HepG2 (cell line): Measurements from ENCODE around the gene LRSAM1. TPM values are rescaled to one million over a fixed set of nuclear protein-coding genes. Genes with fewer than 3 reads are reported as not detected.

Source experiments
- CENPT ChIP-seq: sonication (generic); formaldehyde crosslinking; IDR thresholded peaks from 2 replicates; pipeline ENCODE4 v1.8.0; 2022; ENCODE audit warnings: low read depth, mild to moderate bottlenecking, moderate library complexity, missing genetic modification reagents
- ETV6 ChIP-seq: sonication (generic); formaldehyde crosslinking; conservative IDR thresholded peaks from 2 replicates; pipeline ENCODE4 v1.4.0; 2020; ENCODE audit warnings: missing genetic modification reagents
- FOXP4 ChIP-seq: sonication (generic); formaldehyde crosslinking; IDR thresholded peaks from 2 replicates; pipeline ENCODE4 v1.4.0; 2020; ENCODE audit warnings: missing genetic modification reagents
- PREB ChIP-seq: sonication (generic); formaldehyde crosslinking; IDR thresholded peaks from 2 replicates; pipeline ENCODE4 v1.4.0; 2020; ENCODE audit warnings: missing genetic modification reagents
- SP140L ChIP-seq: sonication (generic); formaldehyde crosslinking; IDR thresholded peaks from 2 replicates; pipeline ENCODE4 v1.4.0; 2020; ENCODE audit warnings: missing genetic modification reagents, borderline replicate concordance
- YEATS4 ChIP-seq: sonication (generic); formaldehyde crosslinking; IDR thresholded peaks from 2 replicates; pipeline ENCODE4 v1.4.0; 2020; ENCODE audit warnings: missing genetic modification reagents, borderline replicate concordance
- ZBTB1 ChIP-seq: sonication (generic); formaldehyde crosslinking; IDR thresholded peaks from 2 replicates; pipeline ENCODE4 v1.4.0; 2020; ENCODE audit warnings: missing genetic modification reagents, borderline replicate concordance
- ZEB1 ChIP-seq: IDR thresholded peaks from 2 replicates; pipeline ENCODE4 v1.6.1; 2012; ENCODE audit warnings: mild to moderate bottlenecking, low read depth, inconsistent platforms; ENCODE audit not compliant: insufficient replicate concordance
- ZNF24 ChIP-seq: fragments of 450-650 bp; IDR thresholded peaks from 2 replicates; pipeline ENCODE4 v1.6.1; 2017; ENCODE audit warnings: antibody characterized with exemption, mild to moderate bottlenecking
- ZNF253 ChIP-seq: sonication (generic); formaldehyde crosslinking; IDR thresholded peaks from 2 replicates; pipeline ENCODE4 v1.8.0; 2022; ENCODE audit warnings: mild to moderate bottlenecking, missing genetic modification reagents, borderline replicate concordance
- ZNF282 ChIP-seq: fragments of 450-650 bp; IDR thresholded peaks from 2 replicates; pipeline ENCODE4 v1.6.1; 2018; ENCODE audit not compliant: partially characterized antibody
- ZNF326 ChIP-seq: sonication (generic); formaldehyde crosslinking; IDR thresholded peaks from 2 replicates; pipeline ENCODE4 v1.4.0; 2020; ENCODE audit warnings: missing genetic modification reagents, borderline replicate concordance
- ZNF672 ChIP-seq: sonication (generic); formaldehyde crosslinking; IDR thresholded peaks from 2 replicates; pipeline ENCODE4 v1.8.1; 2022; ENCODE audit warnings: missing genetic modification reagents
- ZNF790 ChIP-seq: sonication (generic); formaldehyde crosslinking; IDR thresholded peaks from 2 replicates; pipeline ENCODE4 v1.8.0; 2022; ENCODE audit warnings: missing genetic modification reagents, mild to moderate bottlenecking, borderline replicate concordance
- polyA plus RNA-seq, 8 experiments: library from polyadenylated mRNA; depleted of rRNA in 3 of 8; stranded (reverse) in 7 of 8; unstranded in 1 of 8; fragments of >200 nt; fragmentation: Illumina TruSeq in 4 of 8; extraction: Trizol in 4 of 8; gene quantifications; 2 replicates each; pipeline versions ENCODE4 v1.2.1 to v1.2.3, GENCODE V29; 2011 to 2016; ENCODE audit warnings: low read depth in 4 of 8, missing spikeins in 1 of 8, mixed read lengths in 1 of 8; ENCODE audit not compliant: insufficient read depth in 1 of 8
- total RNA-seq, 5 experiments: library from RNA; depleted of rRNA; stranded (reverse); fragments of >200 nt; fragmentation: Illumina TruSeq; extraction: Trizol; gene quantifications; 2 replicates each; pipeline ENCODE4 v1.2.3, GENCODE V29; 2016; ENCODE audit warnings: low read depth in 1 of 5
- TF ChIP-seq, protein P1 (sequence below), 2 experiments: fragments of 450-650 bp in 1 of 2; sonication (generic) in 1 of 2; formaldehyde crosslinking in 1 of 2; IDR thresholded peaks; 2 replicates each; pipeline versions ENCODE4 v1.6.1 to v1.8.0; 2016 to 2022; ENCODE audit warnings: antibody characterized with exemption in 1 of 2, mild to moderate bottlenecking in 1 of 2, missing genetic modification reagents in 1 of 2

The LRSAM1 gene
- total and polyA plus RNA-seq, 2 of the 13 experiments (the other 11 are each of a cell fraction or from before 2014, with no cell fraction given) = 8.7 to 10.2 TPM

DNA sequence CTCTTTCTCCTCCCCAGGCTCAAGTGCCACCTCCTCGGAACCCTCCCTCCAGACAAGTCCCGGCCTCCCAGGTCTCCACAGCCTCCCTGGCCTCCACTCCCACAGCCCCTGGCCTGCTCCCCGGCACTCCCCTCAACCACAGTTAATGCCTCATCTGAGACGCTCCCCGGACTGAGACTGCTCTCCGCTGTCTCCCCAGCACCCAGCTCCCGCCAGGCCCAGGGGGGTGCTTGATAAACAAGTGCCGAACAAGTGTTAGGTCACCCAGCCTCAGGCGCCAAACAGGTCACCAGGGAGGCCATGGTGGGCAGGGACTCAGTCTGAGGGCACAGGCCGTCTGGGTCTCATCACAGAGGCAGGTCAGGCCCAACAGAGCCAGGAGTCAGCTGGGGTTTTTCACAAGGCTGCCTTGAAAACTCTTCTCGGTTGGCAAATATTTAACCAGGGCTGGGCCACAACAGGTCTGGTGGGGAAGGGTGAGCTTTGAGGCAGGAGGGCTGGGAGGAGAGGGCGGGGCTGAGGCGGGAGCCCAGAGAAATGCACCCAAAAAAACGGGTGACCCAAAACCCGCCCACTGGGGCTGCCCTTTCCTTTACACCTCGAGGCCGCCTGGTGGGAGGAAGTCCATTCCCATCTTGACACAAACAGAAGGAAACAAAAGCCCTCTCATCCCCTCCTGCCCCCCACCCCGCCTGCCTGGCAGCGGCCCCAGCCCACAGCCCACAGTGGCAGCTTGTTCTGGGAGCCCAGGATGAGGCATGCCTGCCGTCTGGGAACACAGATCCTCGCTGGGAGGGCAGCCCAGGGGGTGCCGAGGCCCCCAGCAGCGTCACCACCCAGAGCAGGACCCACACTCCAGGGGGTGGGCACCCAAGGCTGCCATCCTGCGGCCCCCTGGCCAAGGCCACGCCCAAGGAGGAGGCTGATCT is 94.2 kb downstream of the LRSAM1 start (continued):
- TF ChIP-seq, protein P1, sequence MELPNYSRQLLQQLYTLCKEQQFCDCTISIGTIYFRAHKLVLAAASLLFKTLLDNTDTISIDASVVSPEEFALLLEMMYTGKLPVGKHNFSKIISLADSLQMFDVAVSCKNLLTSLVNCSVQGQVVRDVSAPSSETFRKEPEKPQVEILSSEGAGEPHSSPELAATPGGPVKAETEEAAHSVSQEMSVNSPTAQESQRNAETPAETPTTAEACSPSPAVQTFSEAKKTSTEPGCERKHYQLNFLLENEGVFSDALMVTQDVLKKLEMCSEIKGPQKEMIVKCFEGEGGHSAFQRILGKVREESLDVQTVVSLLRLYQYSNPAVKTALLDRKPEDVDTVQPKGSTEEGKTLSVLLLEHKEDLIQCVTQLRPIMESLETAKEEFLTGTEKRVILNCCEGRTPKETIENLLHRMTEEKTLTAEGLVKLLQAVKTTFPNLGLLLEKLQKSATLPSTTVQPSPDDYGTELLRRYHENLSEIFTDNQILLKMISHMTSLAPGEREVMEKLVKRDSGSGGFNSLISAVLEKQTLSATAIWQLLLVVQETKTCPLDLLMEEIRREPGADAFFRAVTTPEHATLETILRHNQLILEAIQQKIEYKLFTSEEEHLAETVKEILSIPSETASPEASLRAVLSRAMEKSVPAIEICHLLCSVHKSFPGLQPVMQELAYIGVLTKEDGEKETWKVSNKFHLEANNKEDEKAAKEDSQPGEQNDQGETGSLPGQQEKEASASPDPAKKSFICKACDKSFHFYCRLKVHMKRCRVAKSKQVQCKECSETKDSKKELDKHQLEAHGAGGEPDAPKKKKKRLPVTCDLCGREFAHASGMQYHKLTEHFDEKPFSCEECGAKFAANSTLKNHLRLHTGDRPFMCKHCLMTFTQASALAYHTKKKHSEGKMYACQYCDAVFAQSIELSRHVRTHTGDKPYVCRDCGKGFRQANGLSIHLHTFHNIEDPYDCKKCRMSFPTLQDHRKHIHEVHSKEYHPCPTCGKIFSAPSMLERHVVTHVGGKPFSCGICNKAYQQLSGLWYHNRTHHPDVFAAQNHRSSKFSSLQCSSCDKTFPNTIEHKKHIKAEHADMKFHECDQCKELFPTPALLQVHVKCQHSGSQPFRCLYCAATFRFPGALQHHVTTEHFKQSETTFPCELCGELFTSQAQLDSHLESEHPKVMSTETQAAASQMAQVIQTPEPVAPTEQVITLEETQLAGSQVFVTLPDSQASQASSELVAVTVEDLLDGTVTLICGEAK (IDR thresholded peaks at IDR 0.05) = no peak
- TF ChIP-seq, protein P1 (CRISPR knock-in tag; IDR thresholded peaks at IDR 0.05) = peak; percentile 42; the same call in 1 of the 2 replicates
- TF ChIP-seq ZNF282 = no peak
- no peak for TF ChIP-seq ZBTB1 (CRISPR knock-in tag)
- no peak for TF ChIP-seq CENPT (CRISPR knock-in tag)
- TF ChIP-seq ZNF790 (CRISPR knock-in tag) = no peak
- peak; percentile 75 for TF ChIP-seq FOXP4 (CRISPR knock-in tag)
- no peak for TF ChIP-seq PREB (CRISPR knock-in tag)
- no peak for TF ChIP-seq SP140L (CRISPR knock-in tag)
- no peak for TF ChIP-seq ZNF253 (CRISPR knock-in tag)
- TF ChIP-seq ZNF672 (CRISPR knock-in tag) = no peak
- no peak for TF ChIP-seq ETV6 (CRISPR knock-in tag)
- TF ChIP-seq YEATS4 = no peak; the same call in 1 of the 2 replicates
- TF ChIP-seq ZEB1 = no peak
- no peak for TF ChIP-seq ZNF24
- no peak for TF ChIP-seq ZNF326 (CRISPR knock-in tag)
